Mucosa of rectum (tissue), 2 donors: ENCODE data around the gene RBM12.

Experiments
- H3K27ac ChIP-seq, 2 donors: one replicate each; pipeline ENCODE4 v1.7.0; 2013; ENCODE audit warnings: inconsistent platforms in 2 of 2, low read depth in 2 of 2, low read length in 2 of 2
- H3K27me3 ChIP-seq, 2 donors: one replicate each; pipeline ENCODE4 v1.7.0; 2013; ENCODE audit warnings: low read length in 2 of 2; ENCODE audit not compliant: control insufficient read depth in 2 of 2, insufficient read depth in 2 of 2
- H3K36me3 ChIP-seq, 2 donors: one replicate each; pipeline ENCODE4 v1.7.0; 2013; ENCODE audit warnings: low read length in 2 of 2; ENCODE audit not compliant: control insufficient read depth in 2 of 2, insufficient read depth in 2 of 2
- H3K4me1 ChIP-seq, 2 donors: one replicate each; pipeline ENCODE4 v1.7.0; 2013; ENCODE audit warnings: low read length in 2 of 2, mild to moderate bottlenecking in 1 of 2; ENCODE audit not compliant: control insufficient read depth in 2 of 2, insufficient read depth in 2 of 2
- H3K4me3 ChIP-seq, 2 donors: one replicate each; pipeline ENCODE4 v1.7.0; 2013; ENCODE audit warnings: low read length in 2 of 2
- H3K9ac ChIP-seq, 2 donors: one replicate each; pipeline ENCODE4 v1.7.0; 2013; ENCODE audit warnings: low read length in 2 of 2, low read depth in 1 of 2, mild to moderate bottlenecking in 1 of 2
- H3K9me3 ChIP-seq, 2 donors: one replicate each; pipeline ENCODE4 v1.7.0; 2013; ENCODE audit warnings: low read length in 2 of 2; ENCODE audit not compliant: control insufficient read depth in 2 of 2
- donor health status: healthy.
- donor health status: Normal muscosa, but diverticular disease.

Gene RBM12

GRCh38 chr20:35638751-35639150 lies 25.9 kb downstream of the RBM12 start:
- Histone ChIP-seq H3K4me3 (no peak overlapping the region), H3K27ac (no peak overlapping the region), H3K4me1 (no peaks in the 10 kb centered on the region), H3K9ac (no peak overlapping the region), H3K27me3 (no peaks in the 10 kb centered on the region), H3K9me3 (no peaks in the 10 kb centered on the region), H3K36me3 (no peaks in the 10 kb centered on the region)

GRCh38 chr20:35637276-35637675 lies 27.4 kb downstream of the RBM12 start:
- Histone ChIP-seq H3K4me3 (no peak overlapping the region), H3K36me3 (peaks cover 0 to 3% of the 10 kb centered on the region in 2 donors), H3K4me1 (no peaks in the 10 kb centered on the region), H3K9ac (no peak overlapping the region), H3K27me3 (no peaks in the 10 kb centered on the region), H3K9me3 (no peaks in the 10 kb centered on the region), H3K27ac (no peak overlapping the region)

DNA sequence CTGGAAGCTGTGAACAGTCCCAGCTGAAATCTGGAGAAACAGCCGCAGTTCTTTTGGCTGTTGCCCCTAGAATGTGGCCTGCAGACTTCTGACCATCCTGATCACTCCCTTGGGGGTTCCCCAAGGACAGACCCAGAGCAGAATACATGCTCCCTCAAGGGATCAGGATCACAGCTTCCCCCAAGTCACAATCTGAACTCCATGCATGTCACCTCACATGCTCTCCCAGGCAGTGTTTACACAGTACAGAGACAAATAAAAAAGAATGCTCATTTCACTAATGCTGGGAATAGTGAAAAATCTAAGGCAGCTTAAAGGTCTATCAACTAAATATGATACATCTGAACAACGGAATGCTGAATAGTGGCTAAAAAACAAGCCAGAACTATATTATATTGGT lies 28.6 kb downstream of the RBM12 start:
- no peaks in the 10 kb centered on the region for H3K4me1 ChIP-seq
- no peak overlapping the region for H3K9ac ChIP-seq
- no peak overlapping the region for H3K27ac ChIP-seq
- no peak overlapping the region for H3K4me3 ChIP-seq
- no peaks in the 10 kb centered on the region for H3K9me3 ChIP-seq
- H3K27me3 ChIP-seq = no peaks in the 10 kb centered on the region
- peaks cover 6 to 15% of the 10 kb centered on the region in 2 donors for H3K36me3 ChIP-seq

GRCh38 chr20:35635652-35636051 lies 29.0 kb downstream of the RBM12 start:
- Histone ChIP-seq H3K4me3 (no peak overlapping the region), H3K27me3 (no peaks in the 10 kb centered on the region), H3K36me3 (peaks cover 10 to 19% of the 10 kb centered on the region in 2 donors), H3K9ac (no peak overlapping the region), H3K27ac (no peak overlapping the region), H3K9me3 (no peaks in the 10 kb centered on the region), H3K4me1 (no peaks in the 10 kb centered on the region)

GRCh38 chr20:35632539-35633115 lies 32.1 kb downstream of the RBM12 start:
- H3K9ac ChIP-seq = no peak overlapping the region
- no peaks in the 10 kb centered on the region for H3K27me3 ChIP-seq
- H3K36me3 ChIP-seq = peaks cover 22 to 41% of the 10 kb centered on the region in 2 donors
- no peaks in the 10 kb centered on the region for H3K9me3 ChIP-seq
- H3K27ac ChIP-seq = no peak overlapping the region
- no peak overlapping the region for H3K4me3 ChIP-seq
- H3K4me1 ChIP-seq = no peaks in the 10 kb centered on the region

DNA sequence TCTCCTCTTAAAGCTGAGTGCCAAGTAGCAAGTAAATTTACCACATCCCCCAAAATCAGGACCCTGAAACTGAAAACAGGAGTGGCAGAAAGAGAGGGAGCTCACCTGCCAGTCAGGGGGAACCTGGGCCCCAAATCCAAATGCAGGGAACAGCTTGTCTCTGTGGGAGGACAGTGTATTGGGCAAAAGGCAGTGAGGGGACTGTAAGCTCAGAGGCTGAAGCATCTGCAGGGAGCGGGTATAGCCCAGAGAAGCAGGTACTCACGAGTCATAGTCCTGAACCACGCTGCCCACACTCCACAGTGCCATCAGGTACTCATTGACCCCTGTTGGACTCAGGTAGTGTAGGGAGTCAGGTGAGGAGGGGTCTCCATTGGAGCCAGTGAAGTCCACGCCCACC lies 34.1 kb downstream of the RBM12 start:
- Histone ChIP-seq H3K27ac (no peak overlapping the region), H3K27me3 (no peaks in the 10 kb centered on the region), H3K9me3 (no peaks in the 10 kb centered on the region), H3K4me1 (no peaks in the 10 kb centered on the region), H3K4me3 (no peak overlapping the region), H3K9ac (no peak overlapping the region), H3K36me3 (peaks cover 33 to 58% of the 10 kb centered on the region in 2 donors)

DNA sequence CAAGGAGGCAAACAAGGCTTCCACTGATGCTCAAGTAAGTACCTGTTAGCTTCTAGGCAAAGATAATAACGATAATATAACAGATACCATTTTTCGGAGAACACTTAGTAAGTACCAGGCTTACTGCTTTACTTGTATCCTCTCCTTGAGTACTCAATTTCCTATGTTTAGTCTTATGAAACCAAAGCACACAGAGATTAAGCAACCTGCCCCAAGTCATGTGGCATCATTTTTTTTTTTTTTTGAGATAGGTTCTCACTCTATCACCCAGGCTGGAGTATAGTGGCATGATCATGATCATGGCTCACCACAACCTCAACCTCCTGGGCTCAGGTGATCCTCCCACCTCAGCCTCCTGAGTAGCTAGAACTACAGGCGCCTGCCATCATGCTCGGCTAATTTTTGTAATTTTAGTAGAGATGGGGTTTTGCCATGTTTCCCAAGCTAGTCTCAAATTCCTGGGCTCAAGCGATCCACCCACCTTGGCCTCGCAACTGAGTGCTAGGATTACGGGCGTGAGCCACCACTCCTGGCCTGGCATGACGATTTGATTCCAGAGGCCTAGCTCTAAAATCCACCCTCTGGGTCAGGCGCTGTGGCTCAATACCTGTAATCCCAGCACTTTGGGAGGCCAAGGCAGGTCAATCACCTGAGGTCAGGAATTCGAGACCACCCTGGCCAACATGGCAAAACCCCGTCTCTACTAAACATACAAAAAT lies 35.1 kb downstream of the RBM12 start:
- Histone ChIP-seq H3K27ac (no peak overlapping the region), H3K4me3 (no peak overlapping the region), H3K4me1 (no peaks in the 10 kb centered on the region), H3K9me3 (no peaks in the 10 kb centered on the region), H3K9ac (no peak overlapping the region), H3K36me3 (peaks cover 34 to 62% of the 10 kb centered on the region in 2 donors), H3K27me3 (no peaks in the 10 kb centered on the region)

- Histone ChIP-seq H3K9me3 (no peaks in the 10 kb centered on the region), H3K27ac (no peak overlapping the region), H3K4me1 (no peaks in the 10 kb centered on the region), H3K36me3 (peaks cover 34 to 57% of the 10 kb centered on the region in 2 donors), H3K27me3 (no peaks in the 10 kb centered on the region), H3K4me3 (no peak overlapping the region), H3K9ac (no peak overlapping the region)
These were observed 37.6 kb downstream of the RBM12 start for GRCh38 chr20:35627121-35627520.

GRCh38 chr20:35626386-35627001 lies 38.2 kb downstream of the RBM12 start:
- peaks cover 33 to 51% of the 10 kb centered on the region in 2 donors for H3K36me3 ChIP-seq
- no peaks in the 10 kb centered on the region for H3K27me3 ChIP-seq
- no peak overlapping the region for H3K4me3 ChIP-seq
- no peaks in the 10 kb centered on the region for H3K4me1 ChIP-seq
- H3K9me3 ChIP-seq = no peaks in the 10 kb centered on the region
- no peak overlapping the region for H3K9ac ChIP-seq
- H3K27ac ChIP-seq = no peak overlapping the region

DNA sequence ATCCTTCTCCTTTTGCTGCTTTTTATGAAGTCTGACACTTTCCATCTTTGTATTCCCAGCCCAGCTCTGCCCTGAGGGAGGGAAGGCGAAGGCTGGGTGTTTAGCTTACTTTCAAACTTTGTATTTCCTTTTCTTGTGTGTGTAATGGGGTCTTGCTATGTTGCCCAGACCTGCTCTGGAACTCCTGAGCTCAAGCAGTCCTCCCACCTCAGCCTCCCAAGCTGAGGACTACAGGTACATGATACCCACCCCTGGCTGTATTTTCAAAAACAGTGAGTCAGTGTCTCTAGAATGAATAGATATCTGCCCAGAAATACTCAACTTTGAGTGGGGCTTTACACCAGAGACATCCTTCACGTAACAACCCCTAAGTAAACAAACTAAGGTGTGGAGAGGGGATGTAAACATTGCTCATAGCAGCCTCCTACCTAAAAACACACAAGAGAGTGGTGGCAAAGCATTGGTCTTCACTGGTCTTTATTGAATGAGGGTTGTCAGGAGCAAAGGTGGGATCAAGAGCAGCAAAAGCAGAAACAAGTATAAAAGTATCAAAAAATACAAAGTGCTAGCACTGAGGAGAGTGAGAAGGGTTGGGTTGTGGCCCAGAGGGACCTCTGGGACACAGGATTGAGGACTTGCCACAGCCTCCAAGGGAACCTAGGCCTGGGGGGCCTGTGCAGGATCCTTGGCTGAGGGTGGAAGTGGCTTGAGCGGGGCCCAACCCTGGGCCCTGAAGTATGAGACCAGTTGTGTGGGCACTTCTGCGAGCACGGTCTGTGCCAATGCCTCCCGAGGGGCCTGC lies 38.9 kb downstream of the RBM12 start:
- Histone ChIP-seq H3K4me1 (no peaks in the 10 kb centered on the region), H3K9ac (no peak overlapping the region), H3K9me3 (no peaks in the 10 kb centered on the region), H3K27ac (no peak overlapping the region), H3K27me3 (no peaks in the 10 kb centered on the region), H3K36me3 (peaks cover 26 to 44% of the 10 kb centered on the region in 2 donors), H3K4me3 (no peak overlapping the region)
